GM12801 (cell line): ENCODE results near the gene FIBP.

Experiments
- TF ChIP-seq, protein P1 (sequence below): IDR thresholded peaks from one replicate; pipeline ENCODE4 v1.5.1; 2011; ENCODE audit warnings: control low read depth; ENCODE audit not compliant: insufficient read length; ENCODE audit errors: extremely low read depth

The FIBP gene

DNA sequence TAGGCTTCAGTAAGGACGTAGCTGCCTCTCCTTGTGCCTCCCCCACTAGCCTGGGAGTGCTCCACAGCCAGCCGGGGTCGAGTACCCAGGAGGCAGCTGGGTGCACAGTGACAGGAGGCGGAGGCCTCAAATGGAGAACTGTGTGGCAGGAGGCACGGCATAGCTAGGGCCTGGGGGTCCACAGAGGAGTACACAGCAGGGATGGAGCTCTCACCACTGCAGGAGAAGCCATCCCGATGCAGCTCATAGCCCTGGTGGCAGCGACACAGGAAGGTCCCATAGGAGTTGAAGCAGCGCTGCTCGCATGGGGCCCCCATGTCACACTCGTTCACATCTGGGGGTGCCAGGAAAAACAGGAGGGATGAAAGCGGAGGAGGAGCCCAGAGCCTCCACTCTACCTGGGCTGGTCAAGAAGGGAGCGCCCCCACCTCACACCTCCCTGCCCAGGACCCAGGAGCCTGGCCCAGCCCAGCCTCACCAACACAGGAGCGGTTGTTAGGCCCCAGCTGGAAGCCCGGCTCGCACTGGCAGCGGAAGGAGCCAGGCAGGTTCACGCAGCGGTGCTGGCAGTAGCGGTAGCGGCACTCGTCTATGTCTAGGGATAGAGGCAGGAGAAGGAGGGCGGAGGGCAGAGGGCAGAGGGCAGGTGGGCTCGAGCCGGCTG is 18.5 kb downstream of the FIBP start:
- TF ChIP-seq, protein P1, sequence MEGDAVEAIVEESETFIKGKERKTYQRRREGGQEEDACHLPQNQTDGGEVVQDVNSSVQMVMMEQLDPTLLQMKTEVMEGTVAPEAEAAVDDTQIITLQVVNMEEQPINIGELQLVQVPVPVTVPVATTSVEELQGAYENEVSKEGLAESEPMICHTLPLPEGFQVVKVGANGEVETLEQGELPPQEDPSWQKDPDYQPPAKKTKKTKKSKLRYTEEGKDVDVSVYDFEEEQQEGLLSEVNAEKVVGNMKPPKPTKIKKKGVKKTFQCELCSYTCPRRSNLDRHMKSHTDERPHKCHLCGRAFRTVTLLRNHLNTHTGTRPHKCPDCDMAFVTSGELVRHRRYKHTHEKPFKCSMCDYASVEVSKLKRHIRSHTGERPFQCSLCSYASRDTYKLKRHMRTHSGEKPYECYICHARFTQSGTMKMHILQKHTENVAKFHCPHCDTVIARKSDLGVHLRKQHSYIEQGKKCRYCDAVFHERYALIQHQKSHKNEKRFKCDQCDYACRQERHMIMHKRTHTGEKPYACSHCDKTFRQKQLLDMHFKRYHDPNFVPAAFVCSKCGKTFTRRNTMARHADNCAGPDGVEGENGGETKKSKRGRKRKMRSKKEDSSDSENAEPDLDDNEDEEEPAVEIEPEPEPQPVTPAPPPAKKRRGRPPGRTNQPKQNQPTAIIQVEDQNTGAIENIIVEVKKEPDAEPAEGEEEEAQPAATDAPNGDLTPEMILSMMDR: no peak

DNA sequence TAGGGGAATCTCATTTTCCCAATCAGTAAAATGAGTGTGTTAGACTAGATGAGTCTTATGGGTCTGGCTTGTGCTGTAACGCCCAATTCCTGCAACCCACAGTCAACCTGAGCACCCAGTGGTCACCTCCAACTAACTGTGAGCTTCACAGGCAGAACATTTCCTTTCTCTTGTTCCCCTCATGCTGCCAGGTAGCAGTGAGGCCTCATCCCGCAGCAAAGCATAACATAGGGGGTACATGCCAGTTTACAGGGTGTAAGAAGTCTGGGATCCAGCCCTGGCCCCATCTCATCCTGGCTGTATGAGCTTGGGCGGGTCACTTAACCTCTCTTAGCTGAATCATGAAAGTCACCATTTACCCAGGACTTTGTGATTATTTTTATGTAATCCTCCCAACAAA is 19.4 kb downstream of the FIBP start:
- TF ChIP-seq, protein P1: no peak

GRCh38 chr11:65868076-65868667 is 20.1 kb downstream of the FIBP start:
- TF ChIP-seq, protein P1: no peak

- TF ChIP-seq, protein P1: no peak
Measured at GRCh38 chr11:65867284-65868071, 20.8 kb downstream of the FIBP start.

- TF ChIP-seq, protein P1: no peak
Measured at GRCh38 chr11:65866509-65867283, 21.6 kb downstream of the FIBP start.

DNA sequence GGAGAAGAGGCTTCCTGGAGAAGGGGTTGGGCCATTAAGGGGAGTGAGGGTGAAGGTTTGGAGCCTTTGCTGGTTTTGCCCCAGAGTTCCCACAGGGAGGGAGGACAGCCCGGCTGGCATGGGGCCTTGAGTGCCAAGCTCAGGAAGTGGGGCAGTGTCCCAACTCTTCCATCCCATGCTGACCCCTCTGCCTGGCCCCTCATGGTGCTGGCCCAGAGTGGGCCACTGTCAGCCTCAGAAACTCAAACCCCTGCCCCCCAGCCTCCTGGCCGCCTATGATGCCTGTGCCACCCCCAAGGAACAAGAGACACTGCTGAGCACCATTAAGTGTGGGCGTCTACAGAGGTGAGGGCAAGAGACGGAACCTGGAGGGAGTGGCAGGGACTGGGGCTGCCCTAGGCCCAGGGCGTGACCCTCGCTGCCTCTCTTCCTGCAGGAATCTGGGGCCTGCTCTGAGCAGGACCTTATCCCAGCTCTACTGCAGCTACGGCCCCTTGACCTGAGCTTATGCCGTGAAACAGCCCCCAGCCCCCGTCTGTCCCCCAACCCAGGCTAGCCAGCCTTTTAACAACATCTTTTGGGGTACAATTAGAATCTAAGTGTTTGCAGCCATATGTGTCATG is 22.6 kb downstream of the FIBP start:
- TF ChIP-seq, protein P1: no peak
